Activated CD4-positive, alpha-beta memory T cell treated with anti-CD3 and anti-CD28 coated beads for 36 hours (primary cell): Measurements from ENCODE around the gene TDG. TPM values are rescaled to one million over a fixed set of nuclear protein-coding genes. Genes with fewer than 3 reads are reported as not detected.

Experiments used
- CTCF ChIA-PET: fragments of 350-600 bp; sonication (Branson Sonifier 250); formaldehyde crosslinking; loops from one replicate; lab custom pipeline; 2021; ENCODE audit warnings: antibody characterized with exemption, inconsistent platforms; lab: Charles Lee
- POLR2A ChIA-PET: fragments of 350-600 bp; sonication (Branson Sonifier 250); formaldehyde crosslinking; loops from one replicate; lab custom pipeline; 2021; ENCODE audit warnings: antibody characterized with exemption; lab: Charles Lee
- DNase-seq: peaks from one replicate; pipeline ENCODE4 v3.0.0-alpha.2; 2020
- H3K27ac Mint-ChIP-seq: one replicate; pipeline ENCODE4 v1.8.0; 2021; ENCODE audit warnings: mixed read lengths
- H3K27me3 Mint-ChIP-seq: one replicate; pipeline ENCODE4 v1.8.0; 2021; ENCODE audit warnings: mixed read lengths
- H3K36me3 Mint-ChIP-seq: one replicate; pipeline ENCODE4 v1.8.0; 2021; ENCODE audit warnings: mixed read lengths
- H3K4me1 Mint-ChIP-seq: one replicate; pipeline ENCODE4 v1.8.0; 2021; ENCODE audit warnings: low read depth, mixed read lengths
- H3K4me3 Mint-ChIP-seq: one replicate; pipeline ENCODE4 v1.8.0; 2021; ENCODE audit warnings: mild to moderate bottlenecking, mixed read lengths
- H3K9me3 Mint-ChIP-seq: one replicate; pipeline ENCODE4 v1.8.0; 2021; ENCODE audit warnings: mixed read lengths
- intact Hi-C: fragments of 100-400 bp; cut with micrococcal nuclease; formaldehyde crosslinking; loops from one replicate; pipeline ENCODE4 v1.15.1; 2023
- total RNA-seq, 2 experiments: library from RNA; stranded (reverse); gene quantifications; one replicate each; pipeline ENCODE4 v1.2.3, GENCODE V29; 2021

TDG gene
- total RNA-seq, 2 experiments from 2014 or later, result 29.1 to 29.7 TPM

DNA sequence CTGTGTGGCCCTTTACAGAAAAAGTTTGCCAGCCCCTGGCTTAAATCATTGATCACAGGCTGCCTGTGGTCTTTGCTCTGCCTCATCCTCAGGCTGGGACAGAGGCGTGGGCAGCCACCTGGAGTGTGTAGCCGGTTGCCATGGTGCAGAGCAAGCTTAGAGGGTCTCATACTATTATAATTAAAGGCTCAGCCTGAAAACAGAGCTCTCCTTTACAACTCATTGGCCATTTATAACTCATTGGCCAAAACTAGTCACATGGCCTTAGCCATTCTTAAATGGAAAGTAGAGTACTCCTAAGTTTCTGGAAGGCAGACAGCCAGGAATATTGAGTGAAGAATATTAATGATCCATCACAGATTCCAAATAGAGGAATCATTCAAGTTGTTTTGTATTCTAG, 32.4 kb upstream of the TDG start:
- H3K4me3 Mint-ChIP-seq, result no peak overlapping the region
- H3K4me1 Mint-ChIP-seq, result peaks cover 53% of the 10 kb centered on the region
- ChIA-PET CTCF (no interaction called here), POLR2A (interaction anchor here (0.9 kb wide), 1 partner anchor 23 kb away, joined by 3 read pairs; a partner anchor contains a TSS)
- no peak overlapping the region for H3K27ac Mint-ChIP-seq
- H3K9me3 Mint-ChIP-seq, result no peaks in the 10 kb centered on the region
- no peak for DNase-seq
- H3K36me3 Mint-ChIP-seq, result peaks cover 71% of the 10 kb centered on the region
- H3K27me3 Mint-ChIP-seq, result no peaks in the 10 kb centered on the region
- intact Hi-C loops, result loop anchor here (5.0 kb wide), 1 partner anchor 1174 kb away; the partner anchor contains the start of gene WASHC4

DNA sequence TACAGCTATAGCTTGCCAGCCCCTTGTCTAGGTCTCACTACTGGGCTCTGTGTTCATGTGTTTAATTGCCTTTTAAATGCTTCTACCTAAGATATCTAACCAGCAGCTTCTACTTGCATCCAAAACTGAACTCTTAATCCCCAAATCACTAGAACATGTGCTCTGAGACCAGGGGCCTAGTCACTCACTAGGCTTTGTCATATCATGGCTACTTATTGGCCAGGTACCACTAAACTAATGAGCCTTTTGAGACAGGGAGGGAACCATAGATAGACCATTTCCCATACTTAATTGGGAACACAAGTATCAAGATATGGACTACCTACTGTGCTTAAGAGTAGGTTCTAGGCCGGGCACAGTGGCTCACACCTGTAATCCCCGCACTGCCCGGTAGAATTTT, 29.0 kb upstream of the TDG start:
- H3K27me3 Mint-ChIP-seq, result no peaks in the 10 kb centered on the region
- H3K4me1 Mint-ChIP-seq, result peaks cover 60% of the 10 kb centered on the region
- H3K27ac Mint-ChIP-seq, result peak overlapping the region; percentile 51
- ChIA-PET POLR2A (interaction anchor here (0.7 to 2.8 kb wide), 3 partner anchors 20 to 44 kb away, joined by 4 to 9 read pairs (median 8); partner anchors contain the start of gene TDG), CTCF (interaction anchor here (0.9 to 2.3 kb wide), 2 partner anchors 16 to 53 kb away, joined by 5 to 7 read pairs; no protein-coding TSS in a partner anchor)
- intact Hi-C loops, result no loop called here
- H3K36me3 Mint-ChIP-seq, result peaks cover 82% of the 10 kb centered on the region
- H3K9me3 Mint-ChIP-seq, result no peaks in the 10 kb centered on the region
- H3K4me3 Mint-ChIP-seq, result no peak overlapping the region
- DNase-seq, result no peak

DNA sequence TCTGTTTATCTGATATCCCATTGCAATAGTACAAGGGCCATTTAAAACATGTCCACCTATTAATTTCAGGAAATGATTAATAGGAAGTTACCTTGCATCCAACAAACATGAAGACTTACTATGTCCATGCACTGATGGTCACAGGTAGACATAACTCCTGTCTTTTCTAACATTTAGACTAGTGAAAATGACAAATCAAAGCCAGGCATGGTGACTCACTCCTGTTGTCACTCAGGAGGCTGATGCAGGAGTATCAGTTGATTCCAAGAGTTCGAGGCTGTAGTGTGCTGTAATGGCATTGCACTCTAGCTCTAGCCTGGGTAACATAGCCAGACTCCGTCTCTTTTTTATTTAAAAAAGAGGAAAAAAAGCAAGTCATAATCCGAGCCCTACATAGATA, 20.7 kb upstream of the TDG start:
- DNase-seq, result no peak
- H3K9me3 Mint-ChIP-seq, result no peaks in the 10 kb centered on the region
- intact Hi-C loops, result no loop called here
- H3K4me1 Mint-ChIP-seq, result peaks cover 46% of the 10 kb centered on the region
- CTCF ChIA-PET, result interaction anchor here (1.0 to 1.2 kb wide), 2 partner anchors 10 to 68 kb away, joined by 3 read pairs; no protein-coding TSS in a partner anchor
- no peaks in the 10 kb centered on the region for H3K27me3 Mint-ChIP-seq
- H3K27ac Mint-ChIP-seq, result peak overlapping the region; percentile 54
- H3K4me3 Mint-ChIP-seq, result no peak overlapping the region
- POLR2A ChIA-PET, result no interaction called here
- peaks cover 82% of the 10 kb centered on the region for H3K36me3 Mint-ChIP-seq

DNA sequence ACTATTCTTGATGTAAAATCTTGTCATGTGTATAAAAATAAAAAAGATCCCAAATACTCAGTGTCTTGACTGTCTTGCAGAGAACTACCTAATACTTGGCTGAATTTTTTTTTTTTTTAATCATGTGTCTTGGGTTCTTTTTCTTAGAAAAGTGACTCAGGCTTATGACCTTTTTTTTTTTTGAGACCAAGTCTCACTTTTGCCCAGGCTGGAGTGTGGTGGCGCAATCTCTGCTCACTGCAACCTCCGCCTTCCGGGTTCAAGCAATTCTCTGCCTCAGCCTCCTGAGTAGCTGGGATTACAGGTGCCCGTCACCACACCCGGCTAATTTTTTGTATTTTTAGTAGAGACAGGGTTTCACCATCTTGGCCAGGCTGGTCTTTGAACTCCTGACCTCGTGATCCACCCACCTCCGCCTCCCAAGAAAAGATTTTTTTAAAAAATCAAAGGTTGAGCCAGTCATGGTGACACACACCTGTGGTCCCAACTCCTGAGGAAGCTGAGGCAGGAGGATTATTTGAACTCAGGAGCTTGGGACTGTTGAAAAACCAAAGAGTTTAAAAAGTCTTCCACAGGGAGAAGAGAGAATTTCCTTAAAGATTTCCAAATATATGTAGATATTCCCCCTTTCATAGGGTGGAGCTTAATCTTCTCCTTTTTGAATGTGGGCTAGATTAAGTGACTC, 17.7 kb upstream of the TDG start:
- intact Hi-C loops, result no loop called here
- peaks cover 45% of the 10 kb centered on the region for H3K4me1 Mint-ChIP-seq

DNA sequence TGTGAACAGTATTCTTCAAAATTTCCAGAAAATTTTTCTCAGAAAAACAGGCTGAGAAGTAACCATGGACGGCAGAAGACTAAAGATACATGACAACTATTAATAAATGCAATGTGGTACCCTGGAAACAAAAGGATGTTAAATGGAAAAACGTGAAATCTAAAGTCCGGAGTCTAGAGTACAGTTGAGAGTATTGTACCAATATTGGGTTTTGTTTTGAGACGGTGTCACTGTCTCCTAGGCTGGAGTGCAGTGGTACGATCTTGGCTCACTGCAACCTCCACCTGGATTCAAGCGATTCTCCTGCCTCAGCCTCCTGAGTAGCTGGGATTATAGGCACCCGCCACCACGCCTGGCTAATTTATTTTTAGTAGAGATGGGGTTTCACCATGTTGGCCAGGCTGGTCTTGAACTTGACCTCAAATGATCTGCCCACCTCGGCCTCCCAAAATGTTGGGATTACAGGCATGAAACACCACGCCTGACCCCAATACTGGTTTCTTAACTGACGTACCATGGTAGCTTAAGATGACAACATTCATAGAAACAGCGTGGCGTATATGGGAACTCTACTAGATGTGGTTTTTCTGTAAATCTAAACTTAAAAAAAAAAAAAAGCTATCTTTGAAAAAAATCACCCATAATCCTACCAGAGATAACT, 16.8 kb upstream of the TDG start:
- H3K27me3 Mint-ChIP-seq, result no peaks in the 10 kb centered on the region
- ChIA-PET CTCF (interaction anchor here (0.9 kb wide), 2 partner anchors 9 to 65 kb away, joined by 4 read pairs; no protein-coding TSS in a partner anchor), POLR2A (interaction anchor here (0.8 to 1.8 kb wide), 3 partner anchors 7 to 19 kb away, joined by 3 to 10 read pairs (median 7); partner anchors contain the start of genes HSP90B1 and TDG)
- H3K4me1 Mint-ChIP-seq, result peaks cover 48% of the 10 kb centered on the region
- intact Hi-C loops, result no loop called here
- peaks cover 67% of the 10 kb centered on the region for H3K36me3 Mint-ChIP-seq
- H3K9me3 Mint-ChIP-seq, result no peaks in the 10 kb centered on the region
- no peak for DNase-seq
- H3K27ac Mint-ChIP-seq, result peak overlapping the region; percentile 68
- no peak overlapping the region for H3K4me3 Mint-ChIP-seq

More for the DNA sequence above, 17.7 kb upstream of the TDG start:
- CTCF ChIA-PET, result interaction anchor here (1.0 kb wide), 1 partner anchor 161 kb away, joined by 3 read pairs; no protein-coding TSS in a partner anchor
- no peaks in the 10 kb centered on the region for H3K9me3 Mint-ChIP-seq
- no peak overlapping the region for H3K4me3 Mint-ChIP-seq
- DNase-seq, result peak; percentile 30
- POLR2A ChIA-PET, result interaction anchor here (1.4 to 1.8 kb wide), 2 partner anchors 8 to 18 kb away, joined by 3 to 10 read pairs; partner anchors contain the start of gene TDG
- no peaks in the 10 kb centered on the region for H3K27me3 Mint-ChIP-seq
- peak overlapping the region; percentile 68 for H3K27ac Mint-ChIP-seq
- peaks cover 66% of the 10 kb centered on the region for H3K36me3 Mint-ChIP-seq

DNA sequence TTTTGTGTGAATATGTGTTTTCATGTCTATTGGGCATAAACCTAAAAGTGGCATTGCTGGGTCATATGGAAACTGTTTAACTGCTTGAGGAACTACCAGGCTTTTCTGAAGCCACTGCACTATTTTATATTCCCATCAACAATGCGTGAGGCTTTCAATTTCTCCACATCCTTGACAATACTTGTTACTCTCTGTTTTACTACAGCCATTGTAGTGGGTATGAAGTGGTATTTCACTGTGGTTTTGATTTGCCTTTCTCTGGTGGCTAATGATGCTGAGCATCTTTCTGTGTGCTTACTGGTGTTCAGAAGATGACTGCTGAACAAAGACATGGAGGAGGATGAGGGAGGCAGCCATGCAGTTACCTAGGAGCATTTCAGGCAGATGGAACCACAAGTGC, 13.2 kb upstream of the TDG start:
- peak; percentile 31 for DNase-seq
- ChIA-PET CTCF (interaction anchor here (1.0 to 1.1 kb wide), 2 partner anchors 14 to 16 kb away, joined by 3 to 5 read pairs; partner anchors contain the start of gene TDG), POLR2A (interaction anchor here (0.7 to 1.6 kb wide), 4 partner anchors 17 to 182 kb away, joined by 3 to 9 read pairs (median 6); partner anchors contain the start of gene HSP90B1)
- Mint-ChIP-seq H3K27ac (peak overlapping the region; percentile 79), H3K4me1 (peaks cover 58% of the 10 kb centered on the region), H3K4me3 (no peak overlapping the region), H3K27me3 (no peaks in the 10 kb centered on the region), H3K9me3 (no peaks in the 10 kb centered on the region), H3K36me3 (peaks cover 47% of the 10 kb centered on the region)
- intact Hi-C loops, result loop anchor here (1.0 kb wide), 1 partner anchor 22 kb away; the partner anchor contains the start of gene HSP90B1

DNA sequence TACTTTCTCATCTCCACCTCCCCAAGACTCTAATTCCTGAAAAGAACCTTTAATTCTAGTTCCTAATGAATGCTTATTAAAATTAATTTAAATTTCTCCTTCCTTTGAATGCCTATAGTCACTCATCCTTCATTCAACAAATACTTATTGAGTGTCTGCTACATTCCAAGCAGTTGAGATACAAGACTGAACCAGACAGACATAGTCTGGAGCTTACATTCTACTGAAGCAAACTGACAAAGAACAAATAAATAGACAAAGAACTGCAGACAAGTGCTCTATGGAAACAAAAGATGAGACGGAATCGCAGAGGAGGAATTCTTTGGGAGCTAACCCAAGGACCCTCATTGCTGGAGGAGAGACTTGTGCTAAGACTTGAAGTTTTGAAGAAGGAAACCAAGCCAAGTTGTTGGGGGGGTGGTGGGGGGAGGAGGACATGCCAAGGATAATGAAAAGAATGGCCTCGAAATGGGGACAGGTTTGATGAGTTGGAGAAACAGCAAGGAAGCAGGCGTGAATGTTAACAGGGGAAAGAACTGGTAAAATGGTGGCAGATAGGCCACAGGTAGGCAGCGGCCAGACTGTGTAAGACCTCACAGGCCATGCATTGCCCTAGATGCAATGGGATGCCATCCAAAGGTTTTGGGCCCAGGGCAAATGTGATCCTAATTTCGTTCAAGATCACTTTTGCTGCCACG, 9.7 kb upstream of the TDG start:
- CTCF ChIA-PET, result interaction anchor here (1.0 to 1.5 kb wide), 3 partner anchors 9 to 331 kb away, joined by 3 to 4 read pairs (median 4); partner anchors contain the start of gene TDG
- DNase-seq, result no peak
- Mint-ChIP-seq H3K4me3 (peak overlapping the region; percentile 97), H3K27ac (peak overlapping the region; percentile 94), H3K36me3 (peaks cover 23% of the 10 kb centered on the region), H3K9me3 (no peaks in the 10 kb centered on the region), H3K4me1 (peaks cover 38% of the 10 kb centered on the region), H3K27me3 (no peaks in the 10 kb centered on the region)
- POLR2A ChIA-PET, result interaction anchor here (0.6 to 2.7 kb wide), 9 partner anchors 8 to 182 kb away, joined by 3 to 72 read pairs (median 5); partner anchors contain the start of genes HSP90B1, NFYB and TDG
- intact Hi-C loops, result loop anchor here (2.0 to 5.0 kb wide), 3 partner anchors 77 to 1894 kb away; partner anchors contain the start of genes HCFC2 and WASHC3

DNA sequence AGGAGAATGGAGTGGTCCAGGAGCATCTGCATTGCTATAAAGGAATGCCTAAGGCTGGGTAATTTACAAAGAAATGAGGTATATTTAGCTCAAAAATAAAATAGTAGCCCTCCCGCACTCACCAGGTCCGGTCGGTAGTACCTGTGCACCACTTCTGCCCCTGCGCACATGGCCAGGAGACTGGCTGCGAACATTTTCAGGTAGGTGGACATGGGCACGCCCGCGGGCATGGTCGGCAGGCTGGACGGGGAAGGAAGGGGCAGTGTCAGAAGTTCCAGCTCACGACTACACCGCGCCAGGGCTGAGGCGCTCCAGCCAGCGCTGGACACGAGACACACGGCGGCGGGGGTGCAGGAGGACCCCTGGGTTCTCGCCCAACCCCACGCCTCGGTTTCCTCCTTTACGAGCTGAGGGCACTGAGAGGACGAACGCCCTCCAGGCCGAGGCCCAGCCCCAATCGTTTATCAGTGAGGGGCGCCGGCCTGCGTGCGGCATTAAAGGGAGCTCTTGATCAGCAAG, 9.1 kb upstream of the TDG start:
- intact Hi-C loops, result loop anchor here (1.0 to 5.0 kb wide), 6 partner anchors 9 to 1894 kb away; partner anchors contain the start of genes HCFC2, HSP90B1, NT5DC3 and TDG
- ChIA-PET POLR2A (interaction anchor here (0.6 to 2.7 kb wide), 10 partner anchors 9 to 182 kb away, joined by 3 to 72 read pairs (median 4); partner anchors contain the start of genes HCFC2, HSP90B1, NFYB and TDG), CTCF (interaction anchor here (0.9 to 1.5 kb wide), 4 partner anchors 9 to 330 kb away, joined by 3 to 4 read pairs (median 4); partner anchors contain the start of gene TDG)
- Mint-ChIP-seq H3K4me1 (peaks cover 38% of the 10 kb centered on the region), H3K9me3 (no peaks in the 10 kb centered on the region), H3K27me3 (no peaks in the 10 kb centered on the region), H3K4me3 (peak overlapping the region; percentile 97), H3K36me3 (peaks cover 23% of the 10 kb centered on the region), H3K27ac (peak overlapping the region; percentile 94)
- no peak for DNase-seq

DNA sequence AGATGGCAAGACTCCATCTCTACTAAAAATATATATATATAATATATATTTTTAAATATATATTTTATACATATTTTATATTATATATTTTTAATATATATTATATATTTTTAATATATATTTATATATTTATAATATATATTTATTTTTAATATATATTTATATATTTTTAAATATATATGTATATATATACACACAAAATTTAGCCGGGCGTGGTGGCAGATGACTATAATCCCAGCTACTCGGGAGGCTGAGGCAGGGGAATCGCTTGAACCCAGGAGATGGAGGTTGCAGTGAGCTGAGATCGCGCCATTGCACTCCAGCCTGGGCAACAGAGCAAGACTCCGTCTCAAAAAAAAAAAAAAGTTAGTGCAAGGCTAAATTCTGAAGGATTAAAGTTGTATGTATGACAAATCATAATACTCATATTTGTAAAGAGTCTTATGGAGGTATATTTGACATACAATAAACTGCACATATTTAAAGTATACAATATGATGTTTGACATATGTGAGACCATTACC, 7.7 kb upstream of the TDG start:
- intact Hi-C loops, result loop anchor here (1.0 to 5.0 kb wide), 6 partner anchors 7 to 1896 kb away; partner anchors contain the start of genes HCFC2, HSP90B1, NT5DC3 and TDG
- Mint-ChIP-seq H3K9me3 (no peaks in the 10 kb centered on the region), H3K36me3 (peaks cover 18% of the 10 kb centered on the region), H3K4me1 (peaks cover 32% of the 10 kb centered on the region), H3K27me3 (no peaks in the 10 kb centered on the region), H3K4me3 (peak overlapping the region; percentile 97), H3K27ac (peak overlapping the region; percentile 94)
- ChIA-PET CTCF (no interaction called here), POLR2A (interaction anchor here (1.8 to 2.7 kb wide), 5 partner anchors 8 to 180 kb away, joined by 5 to 72 read pairs (median 8); partner anchors contain the start of genes HSP90B1, NFYB and TDG)
- DNase-seq, result no peak

DNA sequence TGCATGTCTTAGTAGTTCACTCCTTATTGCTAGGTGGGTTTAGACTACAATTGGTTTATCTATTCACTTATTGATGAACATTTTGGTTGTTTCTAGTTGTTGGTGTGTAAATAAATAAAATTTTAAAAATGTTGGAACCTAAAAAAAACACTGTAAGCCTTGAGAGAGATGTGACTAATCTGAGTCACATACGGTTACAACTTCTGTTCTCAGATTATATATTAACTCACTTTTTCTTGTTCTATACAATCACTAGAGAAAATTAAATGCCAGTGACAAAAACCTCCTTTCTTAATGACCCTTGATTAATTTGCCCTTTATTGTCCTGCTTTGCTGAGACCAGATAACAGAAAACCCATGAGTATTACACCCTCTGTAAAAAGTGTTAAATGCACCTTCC, 7.1 kb upstream of the TDG start:
- intact Hi-C loops, result loop anchor here (5.0 kb wide), 1 partner anchor 1896 kb away; the partner anchor contains the start of gene WASHC3
- Mint-ChIP-seq H3K36me3 (peaks cover 13% of the 10 kb centered on the region), H3K27me3 (no peaks in the 10 kb centered on the region), H3K27ac (no peak overlapping the region), H3K9me3 (no peaks in the 10 kb centered on the region), H3K4me3 (peak overlapping the region; percentile 37), H3K4me1 (peaks cover 30% of the 10 kb centered on the region)
- ChIA-PET POLR2A (interaction anchor here (2.2 kb wide), 1 partner anchor 29 kb away, joined by 6 read pairs; the partner anchor contains the start of gene HSP90B1), CTCF (no interaction called here)
- no peak for DNase-seq
